Medulla oblongata (tissue), 1 donor: Measurements from ENCODE around the gene PALD1.
A peak's percentile ranks its signal among the peaks of the same experiment; 100 is the strongest.

ENCODE experiments used
- DNase-seq: peaks from one replicate; pipeline ENCODE4 v3.0.0-alpha.2; 2015; ENCODE audit errors: extremely low spot score

The PALD1 gene

GRCh38 chr10:70557086-70557845 is 78.7 kb downstream of the PALD1 start:
- no peak for DNase-seq

GRCh38 chr10:70557876-70558275 is 79.3 kb downstream of the PALD1 start:
- DNase-seq = no peak

DNA sequence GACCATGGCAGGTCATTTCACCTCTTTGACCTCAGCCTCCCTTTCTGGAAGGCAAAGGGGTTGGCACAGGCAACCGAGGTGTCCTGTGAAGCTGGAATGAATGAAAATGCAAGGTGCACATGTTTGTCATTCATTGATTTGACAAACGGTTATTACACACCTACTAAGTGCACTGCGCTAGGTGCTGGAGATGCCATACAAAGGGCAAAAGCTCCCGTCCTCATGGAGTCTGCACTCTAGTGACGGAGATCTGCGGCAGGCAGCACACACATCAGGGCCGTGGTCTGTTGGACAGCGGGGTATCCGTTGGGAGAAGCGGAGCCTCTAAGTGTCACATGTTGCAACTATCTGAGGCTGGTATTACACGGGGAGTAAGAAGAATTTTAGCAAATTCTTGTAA is 79.7 kb downstream of the PALD1 start:
- DNase-seq = no peak

- peak; percentile 31 for DNase-seq
These were observed 80.6 kb downstream of the PALD1 start for GRCh38 chr10:70558871-70559810.

DNA sequence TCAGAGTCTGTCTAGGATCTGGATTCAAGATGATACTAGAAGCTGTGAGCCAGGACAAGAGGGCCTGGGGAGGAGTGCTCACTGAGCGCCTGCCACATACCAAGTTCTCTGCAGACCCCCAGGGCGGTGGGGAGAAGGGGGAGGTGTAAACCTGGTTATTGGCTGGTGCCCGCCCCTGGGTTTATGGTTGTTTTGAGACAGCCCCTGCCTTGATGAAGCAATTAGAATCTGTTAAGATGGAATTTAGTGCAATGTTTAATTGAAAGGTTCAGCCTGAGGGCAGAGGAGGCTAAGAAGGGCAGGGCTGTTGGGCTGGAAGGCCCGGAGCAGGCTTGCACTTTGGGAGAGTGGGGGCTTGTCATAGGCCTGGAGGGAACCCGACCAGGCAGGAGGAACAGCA is 81.3 kb downstream of the PALD1 start:
- DNase-seq = no peak

DNA sequence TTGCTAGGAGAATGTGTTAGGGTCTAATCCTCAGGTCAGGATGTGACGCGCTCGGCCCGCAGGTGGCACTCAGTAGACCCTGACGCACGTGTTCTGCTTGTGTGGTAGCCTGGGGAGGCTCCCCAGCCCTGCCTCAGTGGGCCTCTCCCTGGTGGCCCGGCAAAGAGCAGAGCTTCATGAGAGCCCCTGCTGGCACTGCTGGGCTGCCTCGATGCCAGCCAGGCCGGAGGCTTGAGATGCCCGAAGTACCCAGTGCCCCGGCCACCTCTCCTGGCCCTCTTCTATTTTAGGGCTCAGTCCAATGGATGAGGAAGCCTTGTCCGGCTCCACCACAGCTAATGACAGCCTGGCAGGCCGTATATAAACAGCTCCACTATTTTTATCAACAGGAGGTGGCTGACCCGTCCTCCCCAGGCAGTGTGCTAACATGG is 82.0 kb downstream of the PALD1 start:
- no peak for DNase-seq

- DNase-seq = no peak
These were observed 82.5 kb downstream of the PALD1 start for GRCh38 chr10:70561070-70561469.

DNA sequence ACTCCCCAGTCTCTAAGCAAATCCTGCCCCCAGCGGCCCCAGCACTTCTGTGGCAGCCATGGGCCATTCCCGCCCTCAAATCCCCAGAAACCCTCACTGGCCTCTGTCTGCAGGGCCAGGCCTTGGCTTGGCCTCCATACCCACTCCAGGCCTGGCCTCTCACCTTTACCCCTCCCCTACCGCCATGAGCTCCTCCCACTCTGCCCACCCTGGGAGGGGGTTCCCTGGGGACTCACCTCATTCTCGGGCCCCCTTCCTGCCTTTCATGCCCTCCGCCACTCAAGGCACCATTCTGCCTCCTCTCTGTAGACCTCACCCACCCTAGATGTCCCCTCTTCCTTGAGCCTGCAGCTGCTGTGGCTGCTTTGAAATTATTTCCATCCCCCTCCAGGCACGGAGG is 83.0 kb downstream of the PALD1 start:
- no peak for DNase-seq

DNA sequence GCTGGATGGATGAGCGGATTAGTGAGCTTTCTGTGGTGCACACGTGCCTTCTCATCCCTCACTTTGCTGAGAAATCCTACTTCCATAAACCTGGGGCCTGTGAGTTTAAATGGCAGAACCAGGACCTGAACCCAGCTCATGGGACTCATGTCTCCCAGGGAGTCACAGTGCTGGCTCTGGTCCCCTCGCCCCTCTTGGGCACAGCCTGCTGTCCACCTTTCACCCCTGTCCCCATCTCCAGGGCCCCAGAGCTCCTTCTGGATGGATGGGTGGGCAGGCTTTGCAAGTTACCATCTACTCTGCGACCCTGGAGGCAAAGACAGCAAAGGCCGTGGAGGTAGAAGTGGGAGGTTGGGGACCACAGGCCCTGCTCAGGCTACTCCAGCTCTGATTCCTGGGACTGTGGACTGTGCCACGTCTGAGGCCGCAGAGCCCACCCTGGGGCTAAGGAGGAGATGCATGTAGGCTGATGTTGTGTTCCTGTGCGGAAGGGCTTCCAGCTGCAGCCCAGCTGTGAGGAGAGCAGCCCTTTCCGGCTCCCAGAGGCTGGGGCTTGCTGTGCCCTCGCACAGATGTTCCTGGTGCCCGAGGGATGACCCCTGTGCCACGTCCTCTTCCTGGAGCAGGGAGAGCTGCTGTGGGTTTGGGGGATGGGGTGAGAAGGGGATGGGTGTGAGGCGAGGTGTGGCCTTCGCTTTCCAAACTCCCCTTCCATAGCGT is 83.6 kb downstream of the PALD1 start:
- no peak for DNase-seq

GRCh38 chr10:70563230-70563629 is 84.7 kb downstream of the PALD1 start:
- no peak for DNase-seq

DNA sequence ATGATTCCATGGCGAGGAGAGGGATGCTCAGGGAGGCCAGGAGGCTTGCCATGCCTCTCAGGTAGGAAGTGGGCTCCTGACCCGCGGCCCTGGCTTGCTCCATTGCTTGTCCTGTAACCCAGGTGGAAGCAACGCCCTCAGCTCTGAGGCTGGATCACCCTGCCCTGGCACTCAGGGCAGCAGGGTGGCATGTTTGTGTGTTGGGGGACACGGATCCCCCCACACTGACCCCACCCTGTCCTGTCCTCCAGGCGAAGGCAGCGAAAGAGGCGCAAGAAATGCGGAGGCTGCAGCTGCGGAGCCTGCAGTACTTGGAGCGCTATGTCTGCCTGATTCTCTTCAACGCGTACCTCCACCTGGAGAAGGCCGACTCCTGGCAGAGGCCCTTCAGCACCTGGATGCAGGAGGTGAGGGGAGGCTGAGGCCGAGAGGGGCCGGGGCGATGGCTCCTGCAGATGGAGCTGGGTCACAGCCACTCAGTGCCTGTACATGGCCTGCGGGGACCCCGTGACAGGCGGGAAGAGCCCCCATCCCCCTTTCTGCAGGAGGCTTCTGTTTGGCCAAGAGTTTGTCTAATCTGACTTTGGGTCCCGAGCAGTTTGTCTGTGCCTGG is 85.7 kb downstream of the PALD1 start:
- DNase-seq = no peak

GRCh38 chr10:70564901-70565351 is 86.4 kb downstream of the PALD1 start:
- no peak for DNase-seq

- no peak for DNase-seq
These were observed 87.3 kb downstream of the PALD1 start for GRCh38 chr10:70565556-70566514.

DNA sequence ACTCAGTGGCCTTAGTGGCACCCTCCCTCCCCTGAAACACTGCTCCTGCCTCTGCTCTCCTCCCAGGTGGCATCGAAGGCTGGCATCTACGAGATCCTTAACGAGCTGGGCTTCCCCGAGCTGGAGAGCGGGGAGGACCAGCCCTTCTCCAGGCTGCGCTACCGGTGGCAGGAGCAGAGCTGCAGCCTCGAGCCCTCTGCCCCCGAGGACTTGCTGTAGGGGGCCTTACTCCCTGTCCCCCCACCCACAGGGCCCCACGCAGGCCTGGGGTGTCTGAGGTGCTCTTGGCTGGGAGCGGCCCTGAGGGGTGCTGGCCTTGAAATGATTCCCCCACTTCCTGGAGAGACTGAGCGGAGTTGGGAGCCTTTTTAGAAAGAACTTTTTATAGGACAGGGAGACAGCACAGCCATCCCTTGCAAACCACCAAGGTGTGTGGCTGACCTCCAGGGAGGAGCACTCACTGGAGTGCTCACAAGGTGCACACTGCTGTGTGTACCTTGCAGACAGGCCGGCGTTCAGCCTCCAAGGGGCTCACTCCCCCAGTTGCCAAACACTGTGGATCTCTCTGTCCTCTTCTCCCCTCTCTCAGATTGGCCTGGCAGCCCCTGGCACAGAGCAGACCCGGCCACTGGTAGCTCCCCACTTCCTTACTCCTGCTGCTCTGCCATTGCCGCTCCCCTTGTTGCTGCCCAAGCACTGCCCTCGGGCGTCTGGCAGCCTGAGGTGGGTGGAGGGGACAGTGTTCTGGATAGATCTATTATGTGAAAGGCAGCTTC is 88.1 kb downstream of the PALD1 start:
- no peak for DNase-seq

GRCh38 chr10:70567603-70568002 is 89.0 kb downstream of the PALD1 start:
- DNase-seq = no peak

- DNase-seq = no peak
These were observed 89.5 kb downstream of the PALD1 start for GRCh38 chr10:70568113-70568512.

- no peak for DNase-seq
These were observed 90.4 kb downstream of the PALD1 start for GRCh38 chr10:70568781-70569495.

DNA sequence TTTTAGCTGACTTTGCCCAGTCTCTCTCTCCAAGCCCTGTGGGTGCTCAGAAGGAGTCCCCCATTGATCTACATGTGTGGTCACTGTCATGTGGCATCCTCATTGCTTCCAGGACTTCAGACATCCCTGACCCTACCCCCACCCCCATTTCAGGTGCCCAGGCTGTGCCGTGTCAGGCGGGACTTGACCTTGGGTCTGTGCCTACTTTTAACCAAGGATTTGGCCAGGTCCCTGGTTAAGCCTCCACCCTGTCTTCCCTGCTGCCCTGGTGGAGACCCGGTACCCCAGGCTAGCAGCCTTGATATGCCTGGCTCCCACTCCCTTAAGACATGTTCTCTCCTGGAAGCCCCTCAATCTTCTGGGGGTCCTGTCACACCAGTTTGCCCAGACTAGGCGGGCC is 92.7 kb downstream of the PALD1 start:
- DNase-seq = no peak
